OCI-LY3 (cell line): ENCODE data around the gene CXXC5.
A peak's percentile ranks its signal among the peaks of the same experiment; 100 is the strongest.
"Not testable (repeated sequence)": the region's sequence is repeated elsewhere in the genome, so short reads cannot be mapped to it uniquely, and the experiment has no call there.

ENCODE experiments used
- H2AFZ ChIP-seq: fragments of 200-600, 300-600 bp; shearing (Covaris generic); 2 replicates; pipeline ENCODE4 v1.6.0; 2014; ENCODE audit warnings: antibody characterized with exemption, low read depth, low read length
- H3K27ac ChIP-seq: fragments of 200-600, 300-600 bp; sonication (generic); 2 replicates; pipeline ENCODE4 v1.5.1; 2014; ENCODE audit warnings: mild to moderate bottlenecking, low read length, moderate library complexity, mixed read lengths
- H3K27me3 ChIP-seq: fragments of 200-600, 300-600 bp; sonication (generic); 2 replicates; pipeline ENCODE4 v1.6.1; 2014; ENCODE audit warnings: low read depth, low read length, mixed read lengths
- H3K36me3 ChIP-seq: fragments of 200-600, 300-600 bp; sonication (generic); replicated peaks from 2 replicates; pipeline ENCODE3; 2014; ENCODE audit warnings: low read depth, low read length, mixed read lengths
- H3K4me1 ChIP-seq: fragments of 300-600, 200-600 bp; sonication (generic); 2 replicates; pipeline ENCODE4 v1.6.1; 2014; ENCODE audit warnings: low read length, mixed read lengths
- H3K4me2 ChIP-seq: fragments of 200-600, 300-600 bp; sonication (generic); 2 replicates; pipeline ENCODE4 v1.6.1; 2014; ENCODE audit warnings: low read length, mixed read lengths
- H3K4me3 ChIP-seq: fragments of 300-600, 200-600 bp; sonication (generic); 2 replicates; pipeline ENCODE4 v1.5.1; 2014; ENCODE audit warnings: antibody characterized with exemption, mild to moderate bottlenecking, low read length, moderate library complexity
- H3K79me2 ChIP-seq: fragments of 300-600, 200-600 bp; shearing (Covaris generic); 2 replicates; pipeline ENCODE4 v1.6.1; 2014; ENCODE audit warnings: mild to moderate bottlenecking, low read length, mixed read lengths
- H3K9ac ChIP-seq: fragments of 300-600, 200-600 bp; shearing (Covaris generic); 2 replicates; pipeline ENCODE4 v1.6.0; 2014; ENCODE audit warnings: mild to moderate bottlenecking, low read length, moderate library complexity
- H3K9me3 ChIP-seq: fragments of 200-600, 300-600 bp; shearing (Covaris generic); 2 replicates; pipeline ENCODE4 v1.6.1; 2014; ENCODE audit warnings: low read length, mixed read lengths; ENCODE audit not compliant: insufficient read depth
- H4K20me1 ChIP-seq: fragments of 200-600, 300-600 bp; sonication (generic); 2 replicates; pipeline ENCODE4 v1.6.1; 2016; ENCODE audit warnings: low read length, mixed read lengths; ENCODE audit not compliant: insufficient read depth
- EZH2phosphoT487 ChIP-seq: fragments of 200-600 bp; shearing (Covaris generic); IDR thresholded peaks from 2 replicates; pipeline ENCODE4 v1.6.1; 2018; ENCODE audit warnings: antibody characterized with exemption, mixed run types, low read depth
- TF ChIP-seq, protein P1 (sequence below): fragments of 200-600, 300-600 bp; sonication (generic); IDR thresholded peaks from 2 replicates; pipeline ENCODE4 v1.5.1; 2014; ENCODE audit warnings: antibody characterized with exemption, low read length, low read depth

Gene CXXC5

DNA sequence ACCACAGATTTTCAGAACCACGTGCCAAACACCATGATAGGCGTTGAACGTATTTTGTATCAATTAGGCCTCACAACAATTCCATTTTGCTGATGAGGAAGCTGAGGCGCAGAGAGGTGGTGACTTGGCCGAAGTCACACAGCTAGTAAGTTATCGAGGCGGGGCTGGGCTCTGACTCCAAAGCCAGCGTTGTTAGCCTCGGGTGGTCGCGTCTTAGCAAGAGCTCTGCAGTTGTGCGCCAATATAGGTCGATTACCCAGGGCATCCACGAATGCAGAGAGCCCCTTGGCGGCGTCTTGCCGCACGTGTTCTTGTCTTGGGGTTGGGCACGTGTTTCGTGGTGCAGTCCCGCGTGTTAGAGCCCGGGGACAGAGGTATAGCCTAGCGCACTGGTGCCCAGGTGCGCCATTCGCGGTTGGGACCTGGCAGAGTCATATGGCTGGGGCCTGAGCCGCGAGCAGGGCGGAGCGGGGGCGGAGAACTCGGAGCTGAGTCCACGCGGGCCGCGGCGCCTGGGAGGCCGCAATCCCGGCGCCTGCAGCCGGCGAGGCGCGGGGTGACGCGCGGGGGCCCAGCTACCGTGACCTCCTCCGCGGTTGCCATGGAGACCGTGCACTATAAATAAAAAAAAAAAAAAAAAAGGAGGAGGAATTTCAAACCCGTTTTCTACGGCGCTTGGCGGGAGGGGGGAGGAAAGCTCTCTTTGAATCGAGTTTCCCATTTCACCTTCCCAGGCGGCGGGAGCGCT is 62.3 kb downstream of the CXXC5 start:
- Histone ChIP-seq H3K4me1 (peaks cover 12% of the 10 kb centered on the region), H2AFZ (no peak overlapping the region; the same call in 1 of the 2 replicates), H3K79me2 (no peaks in the 10 kb centered on the region), H4K20me1 (no peaks in the 10 kb centered on the region), H3K4me2 (peak overlapping the region; percentile 86), H3K4me3 (peak overlapping the region; percentile 87), H3K9ac (peak overlapping the region; percentile 38), H3K27me3 (peaks cover 18% of the 10 kb centered on the region), H3K9me3 (no peaks in the 10 kb centered on the region), H3K27ac (no peak overlapping the region), H3K36me3 (no peaks in the 10 kb centered on the region)
- no peak for TF ChIP-seq EZH2phosphoT487
- TF ChIP-seq, protein P1, sequence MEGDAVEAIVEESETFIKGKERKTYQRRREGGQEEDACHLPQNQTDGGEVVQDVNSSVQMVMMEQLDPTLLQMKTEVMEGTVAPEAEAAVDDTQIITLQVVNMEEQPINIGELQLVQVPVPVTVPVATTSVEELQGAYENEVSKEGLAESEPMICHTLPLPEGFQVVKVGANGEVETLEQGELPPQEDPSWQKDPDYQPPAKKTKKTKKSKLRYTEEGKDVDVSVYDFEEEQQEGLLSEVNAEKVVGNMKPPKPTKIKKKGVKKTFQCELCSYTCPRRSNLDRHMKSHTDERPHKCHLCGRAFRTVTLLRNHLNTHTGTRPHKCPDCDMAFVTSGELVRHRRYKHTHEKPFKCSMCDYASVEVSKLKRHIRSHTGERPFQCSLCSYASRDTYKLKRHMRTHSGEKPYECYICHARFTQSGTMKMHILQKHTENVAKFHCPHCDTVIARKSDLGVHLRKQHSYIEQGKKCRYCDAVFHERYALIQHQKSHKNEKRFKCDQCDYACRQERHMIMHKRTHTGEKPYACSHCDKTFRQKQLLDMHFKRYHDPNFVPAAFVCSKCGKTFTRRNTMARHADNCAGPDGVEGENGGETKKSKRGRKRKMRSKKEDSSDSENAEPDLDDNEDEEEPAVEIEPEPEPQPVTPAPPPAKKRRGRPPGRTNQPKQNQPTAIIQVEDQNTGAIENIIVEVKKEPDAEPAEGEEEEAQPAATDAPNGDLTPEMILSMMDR: no peak

DNA sequence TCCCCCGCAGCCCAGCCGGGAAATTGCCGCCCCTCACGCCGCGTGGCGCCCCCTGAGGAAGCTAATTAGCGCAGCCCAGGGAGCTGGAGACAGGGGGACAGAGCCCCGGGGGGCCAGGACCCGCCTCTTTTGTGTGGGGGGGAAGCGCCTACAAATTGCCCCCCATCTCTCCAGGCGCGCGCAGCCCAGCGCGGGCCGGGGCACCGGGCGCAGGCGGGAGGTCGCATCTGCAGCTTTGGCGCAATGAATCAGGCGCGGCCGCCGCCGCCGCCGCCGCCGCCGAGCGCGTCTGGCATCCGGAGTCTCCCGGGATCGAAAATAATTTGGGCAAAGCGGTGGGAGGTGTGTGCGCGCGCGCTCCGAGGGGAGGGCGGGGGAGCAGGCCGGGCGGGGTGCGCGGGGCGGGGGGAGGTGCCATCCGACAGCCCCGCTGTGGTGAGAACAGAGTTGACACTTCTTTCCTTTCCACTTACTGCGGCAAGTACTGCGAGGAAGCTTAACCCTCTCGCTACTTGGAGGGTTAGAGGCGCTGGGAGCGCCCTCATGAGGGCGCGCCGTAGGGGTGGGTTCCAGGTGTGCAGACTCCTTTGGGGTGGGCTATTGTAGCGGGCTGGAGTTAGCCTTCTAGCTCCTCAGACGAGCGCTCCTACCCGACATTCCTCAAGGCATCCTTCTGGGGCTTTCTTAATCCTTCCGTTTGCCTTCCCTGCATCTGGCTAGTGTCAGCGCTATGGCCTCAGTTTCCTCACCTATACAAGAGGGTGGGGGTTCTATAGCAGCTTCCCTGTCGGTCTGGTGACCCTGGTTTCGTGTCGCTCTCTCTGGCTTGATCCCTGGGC is 63.1 kb downstream of the CXXC5 start:
- no peak overlapping the region for H3K27ac ChIP-seq
- H3K4me2 ChIP-seq: peak overlapping the region; percentile 86
- H3K4me3 ChIP-seq: peak overlapping the region; percentile 87
- peaks cover 18% of the 10 kb centered on the region for H3K27me3 ChIP-seq
- TF ChIP-seq, protein P1: peak; percentile 37
- no peak for TF ChIP-seq EZH2phosphoT487
- H2AFZ ChIP-seq: no peak overlapping the region; the same call in 1 of the 2 replicates
- no peaks in the 10 kb centered on the region for H3K79me2 ChIP-seq
- H3K4me1 ChIP-seq: peaks cover 12% of the 10 kb centered on the region
- H3K9me3 ChIP-seq: no peaks in the 10 kb centered on the region
- no peaks in the 10 kb centered on the region for H3K36me3 ChIP-seq
- H3K9ac ChIP-seq: peak overlapping the region; percentile 38
- no peaks in the 10 kb centered on the region for H4K20me1 ChIP-seq

DNA sequence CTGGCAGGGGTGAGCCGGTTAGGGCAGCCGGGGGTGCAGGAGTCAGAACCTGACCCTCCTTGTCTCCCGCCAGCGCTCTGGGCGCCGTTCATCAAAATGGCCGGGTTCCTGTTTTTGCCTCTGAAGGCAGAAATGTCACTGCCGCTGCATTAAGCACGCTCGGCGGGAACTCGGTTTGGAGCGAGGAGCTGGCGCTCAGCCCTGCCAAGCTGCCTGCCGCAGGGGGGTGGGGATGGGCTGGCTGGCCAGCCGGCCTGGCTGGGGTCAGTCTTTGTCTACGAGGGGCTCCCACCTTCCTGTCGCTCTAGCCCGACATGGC is 63.7 kb downstream of the CXXC5 start:
- Histone ChIP-seq H3K27me3 (peaks cover 18% of the 10 kb centered on the region), H3K9me3 (no peaks in the 10 kb centered on the region), H2AFZ (no peak overlapping the region), H3K4me1 (peaks cover 12% of the 10 kb centered on the region), H3K9ac (peak overlapping the region; percentile 30; the same call in 1 of the 2 replicates), H3K79me2 (no peaks in the 10 kb centered on the region), H3K36me3 (no peaks in the 10 kb centered on the region), H3K27ac (no peak overlapping the region), H3K4me3 (peak overlapping the region; percentile 87), H4K20me1 (no peaks in the 10 kb centered on the region), H3K4me2 (peak overlapping the region; percentile 86)
- TF ChIP-seq EZH2phosphoT487: no peak
- TF ChIP-seq, protein P1: no peak

DNA sequence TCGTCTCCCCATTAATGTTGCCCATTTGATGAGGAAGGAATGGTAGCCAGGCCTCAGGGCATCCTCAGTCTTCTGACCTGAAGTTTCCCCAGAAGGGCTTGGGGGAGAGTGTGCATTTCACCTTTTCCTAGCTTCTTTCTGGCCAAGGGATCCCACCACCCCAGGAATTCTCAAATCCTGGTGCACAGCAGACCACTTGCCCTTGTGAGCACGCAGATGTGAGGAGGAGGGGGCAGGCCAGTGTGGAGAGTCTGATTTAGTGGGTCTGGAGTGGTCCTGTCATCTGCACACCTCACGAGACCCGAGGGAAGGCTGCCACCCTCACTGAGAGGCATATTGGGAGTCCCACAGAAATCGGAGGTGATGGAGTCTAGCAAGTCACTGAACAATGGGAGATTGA is 64.3 kb downstream of the CXXC5 start:
- Histone ChIP-seq H3K27ac (no peak overlapping the region), H3K4me3 (no peak overlapping the region), H3K9me3 (no peaks in the 10 kb centered on the region), H3K4me2 (no peak overlapping the region), H3K36me3 (no peaks in the 10 kb centered on the region), H3K79me2 (no peaks in the 10 kb centered on the region), H2AFZ (no peak overlapping the region), H3K4me1 (peaks cover 12% of the 10 kb centered on the region), H3K9ac (no peak overlapping the region), H4K20me1 (no peaks in the 10 kb centered on the region), H3K27me3 (peaks cover 18% of the 10 kb centered on the region)
- TF ChIP-seq, protein P1: no peak
- no peak for TF ChIP-seq EZH2phosphoT487

DNA sequence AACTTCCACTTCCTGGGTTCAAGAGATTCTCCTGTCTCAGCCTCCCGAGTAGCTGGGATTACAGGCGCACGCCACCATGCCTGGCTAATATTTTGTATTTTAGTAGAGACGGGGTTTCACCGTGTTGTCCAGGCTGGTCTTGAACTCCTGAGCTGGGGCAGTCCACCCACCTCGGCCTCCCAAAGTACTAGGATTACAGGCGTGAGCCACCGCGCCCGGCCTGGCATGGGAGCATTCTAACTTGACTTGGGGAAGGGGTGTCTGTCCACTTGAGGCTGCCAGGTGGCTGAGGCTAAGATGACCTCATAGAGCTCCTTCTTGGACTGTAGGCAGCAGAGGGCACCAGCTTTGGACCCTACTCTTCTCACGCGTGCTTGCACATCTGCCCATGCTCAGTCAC is 65.7 kb downstream of the CXXC5 start:
- peaks cover 18% of the 10 kb centered on the region for H3K27me3 ChIP-seq
- not testable (repeated sequence) for H3K79me2 ChIP-seq, H2AFZ ChIP-seq, H3K27ac ChIP-seq, H3K4me3 ChIP-seq, H4K20me1 ChIP-seq, H3K36me3 ChIP-seq, H3K9ac ChIP-seq, H3K9me3 ChIP-seq, H3K4me2 ChIP-seq
- peaks cover 12% of the 10 kb centered on the region for H3K4me1 ChIP-seq
